GM19438 (cell line): ENCODE data around the gene SCP2.

Experiments used
- ATAC-seq: cut with Tn5 transposase; IDR thresholded peaks from one replicate; pipeline ENCODE4 v1.9.1; 2021; ENCODE audit warnings: low read depth; ENCODE audit not compliant: unreplicated experiment

The SCP2 gene, protein sequence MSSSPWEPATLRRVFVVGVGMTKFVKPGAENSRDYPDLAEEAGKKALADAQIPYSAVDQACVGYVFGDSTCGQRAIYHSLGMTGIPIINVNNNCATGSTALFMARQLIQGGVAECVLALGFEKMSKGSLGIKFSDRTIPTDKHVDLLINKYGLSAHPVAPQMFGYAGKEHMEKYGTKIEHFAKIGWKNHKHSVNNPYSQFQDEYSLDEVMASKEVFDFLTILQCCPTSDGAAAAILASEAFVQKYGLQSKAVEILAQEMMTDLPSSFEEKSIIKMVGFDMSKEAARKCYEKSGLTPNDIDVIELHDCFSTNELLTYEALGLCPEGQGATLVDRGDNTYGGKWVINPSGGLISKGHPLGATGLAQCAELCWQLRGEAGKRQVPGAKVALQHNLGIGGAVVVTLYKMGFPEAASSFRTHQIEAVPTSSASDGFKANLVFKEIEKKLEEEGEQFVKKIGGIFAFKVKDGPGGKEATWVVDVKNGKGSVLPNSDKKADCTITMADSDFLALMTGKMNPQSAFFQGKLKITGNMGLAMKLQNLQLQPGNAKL

GRCh38 chr1:52927212-52928014, at the start of gene SCP2:
Gene SCP2, plus strand, starts transcription at chr1:52927276. Its CDS starts 121 bp downstream, at chr1:52927397.
- ATAC-seq: no peak

GRCh38 chr1:52877554-52877953, 49.5 kb upstream of the SCP2 start:
- no peak for ATAC-seq

GRCh38 chr1:52880206-52880605, 46.9 kb upstream of the SCP2 start:
- no peak for ATAC-seq

GRCh38 chr1:52887483-52887882, 39.6 kb upstream of the SCP2 start:
- no peak for ATAC-seq

GRCh38 chr1:52892424-52893215, 34.5 kb upstream of the SCP2 start:
- ATAC-seq: no peak

GRCh38 chr1:52899445-52899894, 27.6 kb upstream of the SCP2 start:
- ATAC-seq: no peak

GRCh38 chr1:52900402-52900801, 26.7 kb upstream of the SCP2 start:
- no peak for ATAC-seq

DNA sequence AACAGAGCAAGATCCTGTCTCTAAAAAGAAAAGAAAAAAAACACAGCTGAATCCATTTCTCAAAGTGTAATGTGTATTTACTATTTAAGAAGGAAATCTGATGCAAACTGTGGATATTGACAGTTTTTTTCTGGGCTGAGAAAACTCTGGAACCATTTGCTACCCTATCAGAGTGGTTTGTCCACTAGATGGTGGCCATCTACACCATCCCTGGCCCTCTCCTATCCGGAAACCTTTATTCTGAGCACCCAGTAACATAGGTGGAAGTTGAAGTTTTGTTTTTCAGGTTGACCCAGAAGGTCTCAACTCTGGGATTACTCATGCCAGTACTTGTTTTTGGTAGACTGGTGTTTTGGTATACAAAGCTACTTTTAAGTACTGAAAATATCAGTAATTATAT, 25.7 kb upstream of the SCP2 start:
- no peak for ATAC-seq

GRCh38 chr1:52904208-52904926, 22.7 kb upstream of the SCP2 start:
- ATAC-seq: no peak

DNA sequence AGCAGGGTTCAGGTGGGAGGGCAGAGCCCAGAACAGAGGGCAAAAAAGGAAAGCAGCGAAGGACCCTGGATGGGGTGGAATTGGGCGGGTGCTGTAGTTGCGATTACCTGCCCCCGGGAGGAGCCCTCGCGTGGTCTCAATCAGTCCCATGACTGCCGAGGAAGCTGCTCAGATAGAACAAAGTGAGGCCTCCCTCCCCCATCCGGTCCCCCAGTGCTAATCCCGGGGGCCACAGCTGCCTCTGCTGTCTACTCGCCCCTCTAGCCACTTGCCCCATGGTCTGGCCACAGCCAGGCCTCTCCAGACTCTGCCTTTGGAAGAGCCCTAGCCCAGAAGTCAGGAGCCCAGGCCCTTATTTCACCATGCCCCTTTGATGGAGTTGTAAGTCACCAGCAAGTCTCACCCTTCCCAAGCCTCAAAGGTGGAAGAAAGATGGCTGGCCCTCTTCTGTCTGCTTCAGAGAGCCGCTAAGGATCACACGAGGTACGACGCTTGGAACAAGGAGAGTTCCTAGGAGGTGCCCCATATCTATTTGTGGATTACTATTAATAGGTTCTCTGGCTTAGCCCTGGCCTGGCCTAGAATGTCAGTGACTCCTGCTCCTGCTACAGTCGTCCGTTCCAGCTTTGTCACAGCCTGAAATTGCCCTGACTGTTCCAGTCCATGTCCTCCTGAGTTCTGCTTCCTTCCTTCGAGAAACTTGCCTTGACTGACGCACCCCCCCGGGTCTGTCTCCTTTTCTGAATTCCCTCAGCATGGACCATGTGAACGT, 22.0 kb upstream of the SCP2 start:
- ATAC-seq: no peak

- ATAC-seq: no peak
Observed at GRCh38 chr1:52906135-52906603, 20.9 kb upstream of the SCP2 start.

- no peak for ATAC-seq
Observed at GRCh38 chr1:52907068-52907811, 19.8 kb upstream of the SCP2 start.

GRCh38 chr1:52907812-52908153, 19.3 kb upstream of the SCP2 start:
- ATAC-seq: no peak

- ATAC-seq: no peak
Observed at GRCh38 chr1:52911541-52911940, 15.5 kb upstream of the SCP2 start.

- no peak for ATAC-seq
Observed at GRCh38 chr1:52913014-52913413, 14.1 kb upstream of the SCP2 start.

- no peak for ATAC-seq
Observed at GRCh38 chr1:52913537-52913936, 13.5 kb upstream of the SCP2 start.

- ATAC-seq: no peak
Observed at GRCh38 chr1:52914463-52914862, 12.6 kb upstream of the SCP2 start.

DNA sequence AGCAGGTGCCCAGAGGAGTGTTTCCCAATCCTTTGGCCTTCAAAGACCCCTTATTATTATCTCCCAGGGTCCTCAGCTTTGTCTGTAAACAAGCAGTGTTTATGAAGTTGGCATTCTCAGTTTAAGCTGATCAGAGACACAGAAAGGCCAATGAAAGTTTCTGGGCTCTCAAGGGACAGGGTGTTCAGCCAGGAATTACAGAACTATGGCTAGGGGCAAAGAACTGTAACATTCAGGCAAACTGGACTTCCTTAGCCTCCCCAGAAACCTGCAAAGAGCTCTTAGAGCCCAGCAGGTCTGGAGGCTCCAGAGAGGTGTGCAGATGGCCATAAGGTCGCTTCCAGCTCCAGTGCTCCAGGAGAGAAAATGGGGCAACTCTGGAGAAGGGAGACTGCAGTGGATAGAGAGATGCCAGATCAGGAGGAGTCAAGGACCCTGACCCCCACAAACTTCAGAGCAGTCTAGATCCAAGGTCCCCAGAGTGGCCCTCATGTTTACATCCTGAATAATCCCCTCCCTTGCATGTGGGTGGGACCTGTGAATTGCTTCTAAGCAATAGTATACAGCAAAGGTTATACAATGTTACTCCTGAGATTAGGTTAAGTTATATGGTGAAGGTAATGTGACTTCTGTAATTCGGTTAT, 11.7 kb upstream of the SCP2 start:
- ATAC-seq: no peak
